WTC11 (cell line): ENCODE measurements around the gene KNDC1. TPM values are rescaled to one million over a fixed set of nuclear protein-coding genes. Genes with fewer than 3 reads are reported as not detected.

Experiments used
- AR ChIP-seq: fragments of 250-450 bp; sonication (Bioruptor Pico); IDR thresholded peaks from 2 replicates; pipeline ENCODE4 v1.9.0; 2021; ENCODE audit warnings: mild to moderate bottlenecking
- ELF4 ChIP-seq: sonication (generic); formaldehyde crosslinking; IDR thresholded peaks from 2 replicates; pipeline ENCODE4 v1.8.1; 2022; ENCODE audit warnings: low read depth, mild to moderate bottlenecking, moderate library complexity, missing genetic modification reagents
- EMX1 ChIP-seq: fragments of 250-450 bp; sonication (Bioruptor Pico); IDR thresholded peaks from 2 replicates; pipeline ENCODE4 v1.8.0; 2021; ENCODE audit warnings: mild to moderate bottlenecking
- ETV6 ChIP-seq: sonication (generic); formaldehyde crosslinking; IDR thresholded peaks from 2 replicates; pipeline ENCODE4 v1.8.1; 2022; ENCODE audit warnings: mild to moderate bottlenecking, missing genetic modification reagents
- MXD4 ChIP-seq: fragments of 250-450 bp; sonication (Bioruptor Pico); IDR thresholded peaks from 2 replicates; pipeline ENCODE4 v1.8.0; 2021; ENCODE audit warnings: mild to moderate bottlenecking, moderate library complexity, borderline replicate concordance
- NR3C1 ChIP-seq: sonication (generic); formaldehyde crosslinking; conservative IDR thresholded peaks from 2 replicates; pipeline ENCODE4 v1.8.1; 2023; ENCODE audit warnings: low read depth, mild to moderate bottlenecking, missing genetic modification reagents
- PRDM15 ChIP-seq: sonication (generic); formaldehyde crosslinking; IDR thresholded peaks from 2 replicates; pipeline ENCODE4 v1.8.0; 2022; ENCODE audit warnings: missing genetic modification reagents
- TCF7 ChIP-seq: sonication (generic); formaldehyde crosslinking; IDR thresholded peaks from 2 replicates; pipeline ENCODE4 v1.8.0; 2022; ENCODE audit warnings: mild to moderate bottlenecking, low read depth, missing genetic modification reagents, moderate library complexity
- ZNF281 ChIP-seq: sonication (generic); formaldehyde crosslinking; IDR thresholded peaks from 2 replicates; pipeline ENCODE4 v1.8.0; 2023; ENCODE audit warnings: mild to moderate bottlenecking, missing genetic modification reagents
- ZNF671 ChIP-seq: fragments of 250-450 bp; sonication (Bioruptor Pico); IDR thresholded peaks from 2 replicates; pipeline ENCODE4 v1.8.0; 2021; ENCODE audit warnings: mild to moderate bottlenecking
- total RNA-seq: library from RNA; stranded (reverse); gene quantifications from 3 replicates; pipeline ENCODE4 v1.2.3, GENCODE V29; 2021
- TF ChIP-seq, protein P1 (sequence below): sonication (generic); formaldehyde crosslinking; IDR thresholded peaks from 2 replicates; pipeline ENCODE4 v1.8.1; 2023; ENCODE audit warnings: mild to moderate bottlenecking, moderate library complexity, missing genetic modification reagents
- TF ChIP-seq, protein P2 (sequence below): sonication (generic); formaldehyde crosslinking; IDR thresholded peaks from 2 replicates; pipeline ENCODE4 v1.8.0; 2023; ENCODE audit warnings: missing genetic modification reagents, mild to moderate bottlenecking, borderline replicate concordance
- TF ChIP-seq, protein P3 (sequence below): sonication (generic); formaldehyde crosslinking; IDR thresholded peaks from 2 replicates; pipeline ENCODE4 v1.8.0; 2022; ENCODE audit warnings: mild to moderate bottlenecking, missing genetic modification reagents
- TF ChIP-seq, protein P4 (sequence below): fragments of 250-450 bp; sonication (Bioruptor Pico); IDR thresholded peaks from 2 replicates; pipeline ENCODE4 v1.9.0; 2021; ENCODE audit warnings: mild to moderate bottlenecking, borderline replicate concordance

KNDC1 gene
- total RNA-seq, 1 experiment from 2014 or later: 26.6 TPM

DNA sequence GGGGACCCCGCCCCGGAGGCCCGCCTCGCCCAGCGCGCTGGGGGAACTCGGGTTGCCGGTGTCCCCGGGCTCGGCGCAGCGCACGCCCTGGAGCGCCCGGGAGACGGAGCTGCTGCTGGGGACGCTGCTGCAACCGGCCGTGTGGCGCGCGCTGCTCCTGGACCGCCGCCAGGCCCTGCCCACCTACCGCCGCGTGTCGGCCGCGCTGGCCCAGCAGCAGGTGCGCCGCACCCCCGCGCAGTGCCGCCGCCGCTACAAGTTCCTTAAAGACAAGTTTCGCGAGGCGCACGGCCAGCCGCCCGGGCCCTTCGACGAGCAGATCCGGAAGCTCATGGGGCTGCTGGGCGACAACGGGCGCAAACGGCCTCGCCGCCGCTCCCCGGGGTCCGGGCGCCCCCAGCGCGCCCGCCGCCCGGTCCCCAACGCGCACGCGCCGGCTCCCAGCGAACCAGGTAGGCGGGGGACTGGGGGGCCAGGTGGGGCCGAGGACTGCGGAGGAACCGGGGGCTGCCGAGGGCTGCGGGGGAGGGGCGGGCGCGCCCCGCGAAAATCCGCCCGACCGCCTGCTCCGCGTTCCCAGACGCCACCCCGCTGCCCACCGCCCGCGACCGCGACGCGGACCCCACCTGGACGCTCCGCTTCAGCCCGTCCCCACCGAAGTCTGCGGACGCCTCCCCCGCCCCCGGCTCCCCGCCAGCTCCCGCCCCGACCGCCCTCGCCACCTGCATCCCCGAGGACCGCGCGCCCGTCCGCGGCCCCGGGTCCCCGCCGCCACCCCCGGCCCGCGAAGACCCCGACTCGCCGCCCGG lies 70.6 kb downstream of the KNDC1 start (continued):
- TF ChIP-seq, protein P1, sequence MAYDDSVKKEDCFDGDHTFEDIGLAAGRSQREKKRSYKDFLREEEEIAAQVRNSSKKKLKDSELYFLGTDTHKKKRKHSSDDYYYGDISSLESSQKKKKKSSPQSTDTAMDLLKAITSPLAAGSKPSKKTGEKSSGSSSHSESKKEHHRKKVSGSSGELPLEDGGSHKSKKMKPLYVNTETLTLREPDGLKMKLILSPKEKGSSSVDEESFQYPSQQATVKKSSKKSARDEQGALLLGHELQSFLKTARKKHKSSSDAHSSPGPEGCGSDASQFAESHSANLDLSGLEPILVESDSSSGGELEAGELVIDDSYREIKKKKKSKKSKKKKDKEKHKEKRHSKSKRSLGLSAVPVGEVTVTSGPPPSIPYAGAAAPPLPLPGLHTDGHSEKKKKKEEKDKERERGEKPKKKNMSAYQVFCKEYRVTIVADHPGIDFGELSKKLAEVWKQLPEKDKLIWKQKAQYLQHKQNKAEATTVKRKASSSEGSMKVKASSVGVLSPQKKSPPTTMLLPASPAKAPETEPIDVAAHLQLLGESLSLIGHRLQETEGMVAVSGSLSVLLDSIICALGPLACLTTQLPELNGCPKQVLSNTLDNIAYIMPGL (CRISPR knock-in tag): no peak
- TF ChIP-seq MXD4 (CRISPR knock-in tag) (no peak), ZNF281 (CRISPR knock-in tag) (no peak), AR (CRISPR knock-in tag) (no peak), ETV6 (peak; percentile 72; the same call in 1 of the 2 replicates), EMX1 (CRISPR knock-in tag) (no peak), NR3C1 (CRISPR knock-in tag) (no peak), TCF7 (CRISPR knock-in tag) (0 out of 2 replicates have a peak, but pooled peaks have one; percentile 32), ZNF671 (no peak), ELF4 (CRISPR knock-in tag) (peak; percentile 83; the same call in 1 of the 2 replicates), PRDM15 (CRISPR knock-in tag) (peak; percentile 54; the same call in 1 of the 2 replicates)
- TF ChIP-seq, protein P2, sequence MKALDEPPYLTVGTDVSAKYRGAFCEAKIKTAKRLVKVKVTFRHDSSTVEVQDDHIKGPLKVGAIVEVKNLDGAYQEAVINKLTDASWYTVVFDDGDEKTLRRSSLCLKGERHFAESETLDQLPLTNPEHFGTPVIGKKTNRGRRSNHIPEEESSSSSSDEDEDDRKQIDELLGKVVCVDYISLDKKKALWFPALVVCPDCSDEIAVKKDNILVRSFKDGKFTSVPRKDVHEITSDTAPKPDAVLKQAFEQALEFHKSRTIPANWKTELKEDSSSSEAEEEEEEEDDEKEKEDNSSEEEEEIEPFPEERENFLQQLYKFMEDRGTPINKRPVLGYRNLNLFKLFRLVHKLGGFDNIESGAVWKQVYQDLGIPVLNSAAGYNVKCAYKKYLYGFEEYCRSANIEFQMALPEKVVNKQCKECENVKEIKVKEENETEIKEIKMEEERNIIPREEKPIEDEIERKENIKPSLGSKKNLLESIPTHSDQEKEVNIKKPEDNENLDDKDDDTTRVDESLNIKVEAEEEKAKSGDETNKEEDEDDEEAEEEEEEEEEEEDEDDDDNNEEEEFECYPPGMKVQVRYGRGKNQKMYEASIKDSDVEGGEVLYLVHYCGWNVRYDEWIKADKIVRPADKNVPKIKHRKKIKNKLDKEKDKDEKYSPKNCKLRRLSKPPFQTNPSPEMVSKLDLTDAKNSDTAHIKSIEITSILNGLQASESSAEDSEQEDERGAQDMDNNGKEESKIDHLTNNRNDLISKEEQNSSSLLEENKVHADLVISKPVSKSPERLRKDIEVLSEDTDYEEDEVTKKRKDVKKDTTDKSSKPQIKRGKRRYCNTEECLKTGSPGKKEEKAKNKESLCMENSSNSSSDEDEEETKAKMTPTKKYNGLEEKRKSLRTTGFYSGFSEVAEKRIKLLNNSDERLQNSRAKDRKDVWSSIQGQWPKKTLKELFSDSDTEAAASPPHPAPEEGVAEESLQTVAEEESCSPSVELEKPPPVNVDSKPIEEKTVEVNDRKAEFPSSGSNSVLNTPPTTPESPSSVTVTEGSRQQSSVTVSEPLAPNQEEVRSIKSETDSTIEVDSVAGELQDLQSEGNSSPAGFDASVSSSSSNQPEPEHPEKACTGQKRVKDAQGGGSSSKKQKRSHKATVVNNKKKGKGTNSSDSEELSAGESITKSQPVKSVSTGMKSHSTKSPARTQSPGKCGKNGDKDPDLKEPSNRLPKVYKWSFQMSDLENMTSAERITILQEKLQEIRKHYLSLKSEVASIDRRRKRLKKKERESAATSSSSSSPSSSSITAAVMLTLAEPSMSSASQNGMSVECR (CRISPR knock-in tag): no peak
- TF ChIP-seq, protein P3, sequence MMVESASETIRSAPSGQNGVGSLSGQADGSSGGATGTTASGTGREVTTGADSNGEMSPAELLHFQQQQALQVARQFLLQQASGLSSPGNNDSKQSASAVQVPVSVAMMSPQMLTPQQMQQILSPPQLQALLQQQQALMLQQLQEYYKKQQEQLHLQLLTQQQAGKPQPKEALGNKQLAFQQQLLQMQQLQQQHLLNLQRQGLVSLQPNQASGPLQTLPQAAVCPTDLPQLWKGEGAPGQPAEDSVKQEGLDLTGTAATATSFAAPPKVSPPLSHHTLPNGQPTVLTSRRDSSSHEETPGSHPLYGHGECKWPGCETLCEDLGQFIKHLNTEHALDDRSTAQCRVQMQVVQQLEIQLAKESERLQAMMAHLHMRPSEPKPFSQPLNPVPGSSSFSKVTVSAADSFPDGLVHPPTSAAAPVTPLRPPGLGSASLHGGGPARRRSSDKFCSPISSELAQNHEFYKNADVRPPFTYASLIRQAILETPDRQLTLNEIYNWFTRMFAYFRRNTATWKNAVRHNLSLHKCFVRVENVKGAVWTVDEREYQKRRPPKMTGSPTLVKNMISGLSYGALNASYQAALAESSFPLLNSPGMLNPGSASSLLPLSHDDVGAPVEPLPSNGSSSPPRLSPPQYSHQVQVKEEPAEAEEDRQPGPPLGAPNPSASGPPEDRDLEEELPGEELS: peak; percentile 90
- TF ChIP-seq, protein P4, sequence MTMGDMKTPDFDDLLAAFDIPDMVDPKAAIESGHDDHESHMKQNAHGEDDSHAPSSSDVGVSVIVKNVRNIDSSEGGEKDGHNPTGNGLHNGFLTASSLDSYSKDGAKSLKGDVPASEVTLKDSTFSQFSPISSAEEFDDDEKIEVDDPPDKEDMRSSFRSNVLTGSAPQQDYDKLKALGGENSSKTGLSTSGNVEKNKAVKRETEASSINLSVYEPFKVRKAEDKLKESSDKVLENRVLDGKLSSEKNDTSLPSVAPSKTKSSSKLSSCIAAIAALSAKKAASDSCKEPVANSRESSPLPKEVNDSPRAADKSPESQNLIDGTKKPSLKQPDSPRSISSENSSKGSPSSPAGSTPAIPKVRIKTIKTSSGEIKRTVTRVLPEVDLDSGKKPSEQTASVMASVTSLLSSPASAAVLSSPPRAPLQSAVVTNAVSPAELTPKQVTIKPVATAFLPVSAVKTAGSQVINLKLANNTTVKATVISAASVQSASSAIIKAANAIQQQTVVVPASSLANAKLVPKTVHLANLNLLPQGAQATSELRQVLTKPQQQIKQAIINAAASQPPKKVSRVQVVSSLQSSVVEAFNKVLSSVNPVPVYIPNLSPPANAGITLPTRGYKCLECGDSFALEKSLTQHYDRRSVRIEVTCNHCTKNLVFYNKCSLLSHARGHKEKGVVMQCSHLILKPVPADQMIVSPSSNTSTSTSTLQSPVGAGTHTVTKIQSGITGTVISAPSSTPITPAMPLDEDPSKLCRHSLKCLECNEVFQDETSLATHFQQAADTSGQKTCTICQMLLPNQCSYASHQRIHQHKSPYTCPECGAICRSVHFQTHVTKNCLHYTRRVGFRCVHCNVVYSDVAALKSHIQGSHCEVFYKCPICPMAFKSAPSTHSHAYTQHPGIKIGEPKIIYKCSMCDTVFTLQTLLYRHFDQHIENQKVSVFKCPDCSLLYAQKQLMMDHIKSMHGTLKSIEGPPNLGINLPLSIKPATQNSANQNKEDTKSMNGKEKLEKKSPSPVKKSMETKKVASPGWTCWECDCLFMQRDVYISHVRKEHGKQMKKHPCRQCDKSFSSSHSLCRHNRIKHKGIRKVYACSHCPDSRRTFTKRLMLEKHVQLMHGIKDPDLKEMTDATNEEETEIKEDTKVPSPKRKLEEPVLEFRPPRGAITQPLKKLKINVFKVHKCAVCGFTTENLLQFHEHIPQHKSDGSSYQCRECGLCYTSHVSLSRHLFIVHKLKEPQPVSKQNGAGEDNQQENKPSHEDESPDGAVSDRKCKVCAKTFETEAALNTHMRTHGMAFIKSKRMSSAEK (CRISPR knock-in tag): no peak
